HT-29 (cell line): Measurements from ENCODE around the gene OAS1. TPM values are rescaled to one million over a fixed set of nuclear protein-coding genes. Genes with fewer than 3 reads are reported as not detected.
"Not testable (repeated sequence)": the region's sequence is repeated elsewhere in the genome, so short reads cannot be mapped to it uniquely, and the experiment has no call there.

Source experiments
- DNase-seq: peaks from one replicate; pipeline ENCODE4 v3.0.0-alpha.2; 2015; ENCODE audit warnings: low spot score
- total RNA-seq: library from RNA; depleted of rRNA; stranded (reverse); fragments of >200 nt; shearing (Covaris generic); gene quantifications from 2 replicates; pipeline ENCODE4 v1.2.3, GENCODE V29; 2014

The OAS1 gene
- total RNA-seq, 1 experiment from 2014 or later = 54.3 TPM

- peak; percentile 82 for DNase-seq
Measured at GRCh38 chr12:112900298-112901145, 6.2 kb upstream of the OAS1 start.

- peak; percentile 26 for DNase-seq
Measured at GRCh38 chr12:112901271-112901670, 5.5 kb upstream of the OAS1 start.

GRCh38 chr12:112904571-112904970 lies 2.2 kb upstream of the OAS1 start:
- no peak for DNase-seq

- DNase-seq = no peak
Measured at GRCh38 chr12:112905451-112906089, 1.2 kb upstream of the OAS1 start.

- peak; percentile 33 for DNase-seq
Measured at GRCh38 chr12:112907415-112908157, 824 bp downstream of the OAS1 start.

- no peak for DNase-seq
Measured at GRCh38 chr12:112908548-112908947, 1.8 kb downstream of the OAS1 start.

GRCh38 chr12:112909693-112910092 lies 2.9 kb downstream of the OAS1 start:
- no peak for DNase-seq

GRCh38 chr12:112913038-112913688 lies 6.4 kb downstream of the OAS1 start:
- DNase-seq = no peak

- DNase-seq = not testable (repeated sequence)
Measured at GRCh38 chr12:112913888-112914287, 7.1 kb downstream of the OAS1 start.

- no peak for DNase-seq
Measured at GRCh38 chr12:112916270-112916669, 9.5 kb downstream of the OAS1 start.

- no peak for DNase-seq
Measured at GRCh38 chr12:112919121-112919520, 12.4 kb downstream of the OAS1 start.

GRCh38 chr12:112924986-112925385 lies 18.2 kb downstream of the OAS1 start:
- DNase-seq = peak; percentile 47

GRCh38 chr12:112926416-112927033 lies 19.8 kb downstream of the OAS1 start:
- DNase-seq = not testable (repeated sequence)

GRCh38 chr12:112927475-112927874 lies 20.7 kb downstream of the OAS1 start:
- DNase-seq = no peak

GRCh38 chr12:112927925-112928324 lies 21.2 kb downstream of the OAS1 start:
- no peak for DNase-seq

GRCh38 chr12:112928978-112929377 lies 22.2 kb downstream of the OAS1 start:
- DNase-seq = no peak

GRCh38 chr12:112929715-112930114 lies 23.0 kb downstream of the OAS1 start:
- no peak for DNase-seq

GRCh38 chr12:112930350-112930749 lies 23.6 kb downstream of the OAS1 start:
- no peak for DNase-seq

GRCh38 chr12:112932485-112933128 lies 25.8 kb downstream of the OAS1 start:
- DNase-seq = peak; percentile 33

- DNase-seq = no peak
Measured at GRCh38 chr12:112933129-112933505, 26.4 kb downstream of the OAS1 start.

GRCh38 chr12:112936264-112936663 lies 29.5 kb downstream of the OAS1 start:
- no peak for DNase-seq
